Loucy (cell line): Measurements from ENCODE around the gene GDF9.

Experiments used
- EZH2phosphoT487 ChIP-seq: fragments of 200-600 bp; IDR thresholded peaks from 2 replicates; pipeline ENCODE4 v1.6.1; 2018; ENCODE audit warnings: antibody characterized with exemption, mild to moderate bottlenecking, moderate library complexity, borderline replicate concordance
- TF ChIP-seq, protein P1 (sequence below): fragments of 200-600 bp; sonication (generic); conservative IDR thresholded peaks from 2 replicates; pipeline ENCODE4 v1.5.1; 2014; ENCODE audit warnings: mild to moderate bottlenecking, antibody characterized with exemption, low read length

DNA sequence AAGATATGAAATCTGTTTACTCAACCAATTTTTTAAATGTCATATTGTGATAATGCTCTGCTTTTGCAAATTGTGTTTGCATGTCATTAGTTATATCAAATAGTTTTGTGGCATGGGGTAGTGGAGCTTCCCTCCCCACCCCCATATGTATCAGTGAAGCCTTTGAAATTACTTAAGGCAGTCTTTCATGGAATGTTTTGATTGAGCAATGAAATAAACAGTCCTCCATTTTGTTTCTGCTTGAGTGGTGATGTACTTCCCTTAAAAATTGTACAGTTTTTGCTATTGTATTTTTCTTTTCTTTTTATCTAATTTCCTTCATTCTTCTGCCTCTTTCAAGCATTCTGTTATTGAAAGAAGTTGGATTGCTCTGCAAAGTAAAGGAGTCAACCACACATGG lies 49.7 kb downstream of the GDF9 start:
- TF ChIP-seq, protein P1, sequence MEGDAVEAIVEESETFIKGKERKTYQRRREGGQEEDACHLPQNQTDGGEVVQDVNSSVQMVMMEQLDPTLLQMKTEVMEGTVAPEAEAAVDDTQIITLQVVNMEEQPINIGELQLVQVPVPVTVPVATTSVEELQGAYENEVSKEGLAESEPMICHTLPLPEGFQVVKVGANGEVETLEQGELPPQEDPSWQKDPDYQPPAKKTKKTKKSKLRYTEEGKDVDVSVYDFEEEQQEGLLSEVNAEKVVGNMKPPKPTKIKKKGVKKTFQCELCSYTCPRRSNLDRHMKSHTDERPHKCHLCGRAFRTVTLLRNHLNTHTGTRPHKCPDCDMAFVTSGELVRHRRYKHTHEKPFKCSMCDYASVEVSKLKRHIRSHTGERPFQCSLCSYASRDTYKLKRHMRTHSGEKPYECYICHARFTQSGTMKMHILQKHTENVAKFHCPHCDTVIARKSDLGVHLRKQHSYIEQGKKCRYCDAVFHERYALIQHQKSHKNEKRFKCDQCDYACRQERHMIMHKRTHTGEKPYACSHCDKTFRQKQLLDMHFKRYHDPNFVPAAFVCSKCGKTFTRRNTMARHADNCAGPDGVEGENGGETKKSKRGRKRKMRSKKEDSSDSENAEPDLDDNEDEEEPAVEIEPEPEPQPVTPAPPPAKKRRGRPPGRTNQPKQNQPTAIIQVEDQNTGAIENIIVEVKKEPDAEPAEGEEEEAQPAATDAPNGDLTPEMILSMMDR: no peak
- TF ChIP-seq EZH2phosphoT487: no peak
